Measurements from ENCODE around the gene TRPV5.

DNA sequence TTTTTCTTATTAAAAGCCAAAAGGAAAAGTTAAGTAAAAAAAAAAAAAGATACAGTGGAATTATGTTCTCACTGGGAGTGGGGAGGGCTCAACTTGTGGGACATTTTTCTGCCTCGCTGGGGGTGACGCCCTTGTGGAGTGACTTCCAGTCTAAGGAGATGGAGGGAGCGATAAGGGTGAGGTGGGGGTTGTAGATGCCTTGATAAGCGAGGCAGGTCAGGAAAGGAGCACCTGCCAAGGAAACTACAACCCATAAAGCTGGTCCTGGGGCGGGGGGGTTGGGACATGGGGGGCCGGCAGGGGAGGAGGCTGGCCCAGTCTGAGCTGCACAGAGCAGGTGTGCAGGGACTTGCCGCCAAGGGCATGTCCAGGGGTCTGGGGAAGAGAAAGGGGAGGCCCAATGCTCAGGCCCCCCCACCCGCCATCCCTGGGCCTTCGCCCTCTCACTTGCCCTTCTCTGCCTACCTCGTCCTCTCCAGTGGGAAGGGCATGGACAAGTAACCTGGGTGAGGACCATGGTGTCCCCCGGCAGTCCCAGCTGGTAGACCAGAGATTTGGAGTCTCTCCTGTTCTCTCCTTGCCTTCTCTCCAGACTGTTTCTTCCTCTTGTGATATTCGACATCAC lies 2.5 kb upstream of the TRPV5 start:
- no peak for TF ChIP-seq POLR2A (IDR thresholded peaks at IDR 0.05; ENCODE audit: extremely low read depth, insufficient read length)
- TF ChIP-seq, protein P1, sequence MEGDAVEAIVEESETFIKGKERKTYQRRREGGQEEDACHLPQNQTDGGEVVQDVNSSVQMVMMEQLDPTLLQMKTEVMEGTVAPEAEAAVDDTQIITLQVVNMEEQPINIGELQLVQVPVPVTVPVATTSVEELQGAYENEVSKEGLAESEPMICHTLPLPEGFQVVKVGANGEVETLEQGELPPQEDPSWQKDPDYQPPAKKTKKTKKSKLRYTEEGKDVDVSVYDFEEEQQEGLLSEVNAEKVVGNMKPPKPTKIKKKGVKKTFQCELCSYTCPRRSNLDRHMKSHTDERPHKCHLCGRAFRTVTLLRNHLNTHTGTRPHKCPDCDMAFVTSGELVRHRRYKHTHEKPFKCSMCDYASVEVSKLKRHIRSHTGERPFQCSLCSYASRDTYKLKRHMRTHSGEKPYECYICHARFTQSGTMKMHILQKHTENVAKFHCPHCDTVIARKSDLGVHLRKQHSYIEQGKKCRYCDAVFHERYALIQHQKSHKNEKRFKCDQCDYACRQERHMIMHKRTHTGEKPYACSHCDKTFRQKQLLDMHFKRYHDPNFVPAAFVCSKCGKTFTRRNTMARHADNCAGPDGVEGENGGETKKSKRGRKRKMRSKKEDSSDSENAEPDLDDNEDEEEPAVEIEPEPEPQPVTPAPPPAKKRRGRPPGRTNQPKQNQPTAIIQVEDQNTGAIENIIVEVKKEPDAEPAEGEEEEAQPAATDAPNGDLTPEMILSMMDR (IDR thresholded peaks at IDR 0.05; ENCODE audit: low read depth, low read length): no peak

Measured in NB4 (cell line).